PC-3 (cell line): Measurements from ENCODE around the gene CDHR3. TPM values are rescaled to one million over a fixed set of nuclear protein-coding genes. Genes with fewer than 3 reads are reported as not detected.

Experiments used
- ATAC-seq: fragments of 200-7000 bp; cut with Tn5 transposase; 2 replicates; pipeline ENCODE4 v1.9.1; 2020; ENCODE audit warnings: mild to moderate bottlenecking, moderate library complexity
- BruUV-seq: library from RNA; stranded (reverse); fragments of 400-500 nt; replicated peaks from 2 replicates; lab custom pipeline; 2021; lab: Mats Ljungman, UMichigan
- CTCF ChIA-PET: fragments of 300-600 bp; sonication (Branson Sonifier 250); formaldehyde crosslinking; loops from one replicate; lab custom pipeline; 2022; ENCODE audit warnings: antibody characterized with exemption; lab: Charles Lee
- POLR2A ChIA-PET: fragments of 300-600 bp; sonication (Branson Sonifier 250); formaldehyde crosslinking; loops from one replicate; lab custom pipeline; 2022; ENCODE audit warnings: antibody characterized with exemption; ENCODE audit not compliant: unreplicated experiment; lab: Charles Lee
- DNase-seq: peaks from one replicate; pipeline ENCODE4 v3.0.0-alpha.2; 2015
- H2AFZ ChIP-seq: fragments of 300-600 bp; sonication (generic); 2 replicates; pipeline ENCODE4 v1.6.0; 2016; ENCODE audit warnings: antibody characterized with exemption, low read length
- H3F3A ChIP-seq: fragments of 300-600 bp; sonication (generic); one replicate; pipeline ENCODE4 v1.6.0; 2017; ENCODE audit warnings: antibody characterized with exemption, low read length, control low read depth, mild to moderate bottlenecking; ENCODE audit not compliant: unreplicated experiment
- H3K27ac ChIP-seq: fragments of 300-600 bp; sonication (generic); 2 replicates; pipeline ENCODE4 v1.5.1; 2016; ENCODE audit warnings: mild to moderate bottlenecking, low read length
- H3K27me3 ChIP-seq: fragments of 300-600 bp; sonication (generic); 2 replicates; pipeline ENCODE4 v1.6.1; 2016; ENCODE audit warnings: low read length, mixed read lengths
- H3K36me3 ChIP-seq: fragments of 300-600 bp; sonication (generic); 2 replicates; pipeline ENCODE4 v1.6.1; 2016; ENCODE audit warnings: low read depth, mixed run types, low read length, mixed read lengths
- H3K4me1 ChIP-seq: fragments of 300-600 bp; sonication (generic); 2 replicates; pipeline ENCODE4 v1.5.1; 2016; ENCODE audit warnings: low read length; ENCODE audit not compliant: insufficient read depth
- H3K4me2 ChIP-seq: fragments of 300-600 bp; sonication (generic); 2 replicates; pipeline ENCODE4 v1.6.0; 2016; ENCODE audit warnings: low read length
- H3K4me3 ChIP-seq: fragments of 300-600 bp; sonication (generic); 2 replicates; pipeline ENCODE4 v1.5.1; 2016; ENCODE audit warnings: mild to moderate bottlenecking, low read length, mixed read lengths
- H3K79me2 ChIP-seq: fragments of 300-600 bp; sonication (generic); 2 replicates; pipeline ENCODE4 v1.6.1; 2017; ENCODE audit warnings: low read length, mixed read lengths
- H3K9ac ChIP-seq: fragments of 300-600 bp; sonication (generic); 2 replicates; pipeline ENCODE4 v1.6.0; 2016; ENCODE audit warnings: mild to moderate bottlenecking, low read length
- H3K9me2 ChIP-seq: fragments of 300-600 bp; sonication (generic); replicated peaks from 2 replicates; pipeline ENCODE4 v1.6.1; 2016; ENCODE audit warnings: mixed run types, low read length, mixed read lengths
- H3K9me3 ChIP-seq: fragments of 300-600 bp; sonication (generic); 2 replicates; pipeline ENCODE4 v1.6.1; 2016; ENCODE audit warnings: low read length, mixed read lengths
- H4K20me1 ChIP-seq: fragments of 300-600 bp; sonication (generic); 2 replicates; pipeline ENCODE4 v1.6.1; 2016; ENCODE audit warnings: low read length, mixed read lengths
- CTCF ChIP-seq: fragments of 300-600 bp; sonication (generic); conservative IDR thresholded peaks from 2 replicates; pipeline ENCODE4 v1.5.1; 2017; ENCODE audit warnings: antibody characterized with exemption, low read depth, mild to moderate bottlenecking, low read length
- EZH2 ChIP-seq: fragments of 300-600 bp; sonication (generic); IDR thresholded peaks from one replicate; pipeline ENCODE4 v1.6.1; 2017; ENCODE audit warnings: antibody characterized with exemption, mild to moderate bottlenecking, low read length; ENCODE audit not compliant: unreplicated experiment
- EZH2phosphoT487 ChIP-seq: fragments of 300-600 bp; sonication (generic); IDR thresholded peaks from 2 replicates; pipeline ENCODE4 v1.6.1; 2018; ENCODE audit warnings: mild to moderate bottlenecking, antibody characterized with exemption, low read length, borderline replicate concordance
- intact Hi-C: fragments of 100-400 bp; cut with micrococcal nuclease; formaldehyde crosslinking; loops from 2 replicates; pipeline ENCODE4 v1.9.0; 2023
- total RNA-seq: library from RNA; depleted of rRNA; stranded (reverse); fragments of >200 nt; gene quantifications from 2 replicates; pipeline ENCODE4 v1.2.3, GENCODE V29; 2014

Gene CDHR3
- total RNA-seq, 1 experiment from 2014 or later = 9.8 TPM

DNA sequence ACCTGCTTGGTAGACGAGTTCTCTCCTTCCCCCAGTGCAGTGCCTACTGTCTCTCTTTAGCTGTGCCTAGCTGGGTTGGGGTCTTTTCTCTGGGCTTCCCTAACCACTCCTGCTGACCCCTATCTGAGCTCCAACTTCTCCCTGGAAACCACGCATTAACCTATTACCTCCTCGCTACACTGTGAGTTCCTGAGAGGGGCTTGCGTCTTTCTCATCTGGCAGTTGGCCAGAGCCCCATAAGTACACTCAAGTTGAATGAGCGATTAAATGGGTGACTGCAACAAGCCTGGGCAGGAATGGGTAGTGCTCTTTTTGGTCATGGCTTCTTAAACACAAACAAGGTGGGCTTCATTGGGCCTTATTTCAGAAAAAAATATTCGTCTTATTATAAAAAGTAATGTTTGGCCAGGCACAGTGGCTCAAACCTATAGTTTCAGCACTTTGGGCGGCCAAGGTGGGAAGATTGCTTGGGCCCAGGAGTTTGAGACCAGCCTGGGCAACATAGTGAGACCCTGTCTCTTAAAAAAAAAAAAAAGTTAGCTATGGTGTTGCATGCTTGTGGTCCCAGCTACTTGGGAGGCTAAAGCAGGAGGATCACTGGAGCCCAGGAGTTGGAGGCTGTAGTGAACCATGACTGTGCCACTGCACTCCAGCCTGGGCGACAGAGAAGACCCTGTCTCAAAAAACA, 107.6 kb downstream of the CDHR3 start:
- ATAC-seq (no peak), DNase-seq (no peak)
- H4K20me1 ChIP-seq = no peaks in the 10 kb centered on the region
- TF ChIP-seq CTCF (no peak), EZH2 (no peak), EZH2phosphoT487 (no peak)
- peak overlapping the region; percentile 36 for H3K4me2 ChIP-seq
- no peak overlapping the region for H3K9ac ChIP-seq
- intact Hi-C loops = no loop called here
- peaks cover 47% of the 10 kb centered on the region for H3K4me1 ChIP-seq
- BruUV-seq = TSS peak; percentile 46
- no peaks in the 10 kb centered on the region for H3K79me2 ChIP-seq
- H3K9me3 ChIP-seq = no peaks in the 10 kb centered on the region
- H3K36me3 ChIP-seq = no peaks in the 10 kb centered on the region
- POLR2A ChIA-PET = no interaction called here
- H3K9me2 ChIP-seq = no peaks in the 10 kb centered on the region
- no peaks in the 10 kb centered on the region for H3K27me3 ChIP-seq
- no peaks in the 10 kb centered on the region for H3F3A ChIP-seq
- no peak overlapping the region for H2AFZ ChIP-seq
- no peak overlapping the region for H3K4me3 ChIP-seq
- H3K27ac ChIP-seq = peak overlapping the region; percentile 80
- CTCF ChIA-PET = no interaction called here

GRCh38 chr7:106071356-106071998, 108.4 kb downstream of the CDHR3 start:
- H3K9ac ChIP-seq = peak overlapping the region; percentile 29; the same call in 1 of the 2 replicates
- no peaks in the 10 kb centered on the region for H3K9me2 ChIP-seq
- no peaks in the 10 kb centered on the region for H3K27me3 ChIP-seq
- H4K20me1 ChIP-seq = no peaks in the 10 kb centered on the region
- peak overlapping the region; percentile 80 for H3K27ac ChIP-seq
- H3K4me2 ChIP-seq = peak overlapping the region; percentile 36
- POLR2A ChIA-PET = interaction anchor here (1.1 kb wide), 1 partner anchor 40 kb away, joined by 3 read pairs; the partner anchor contains the start of gene SYPL1
- peak overlapping the region; percentile 27 for H2AFZ ChIP-seq
- H3K36me3 ChIP-seq = no peaks in the 10 kb centered on the region
- intact Hi-C loops = no loop called here
- no peaks in the 10 kb centered on the region for H3K79me2 ChIP-seq
- no peaks in the 10 kb centered on the region for H3K9me3 ChIP-seq
- no peak overlapping the region for H3K4me3 ChIP-seq
- ATAC-seq = peak; percentile 68
- TF ChIP-seq EZH2phosphoT487 (no peak), EZH2 (no peak), CTCF (no peak)
- peaks cover 40% of the 10 kb centered on the region for H3K4me1 ChIP-seq
- peak; percentile 85 for DNase-seq
- CTCF ChIA-PET = no interaction called here
- no TSS peak for BruUV-seq
- no peaks in the 10 kb centered on the region for H3F3A ChIP-seq
